ENCODE measurements around the gene LRRC66. TPM values are rescaled to one million over a fixed set of nuclear protein-coding genes. Genes with fewer than 3 reads are reported as not detected.

The LRRC66 gene
- total RNA-seq, 1 donor from 2014 or later: 1.3 TPM

DNA sequence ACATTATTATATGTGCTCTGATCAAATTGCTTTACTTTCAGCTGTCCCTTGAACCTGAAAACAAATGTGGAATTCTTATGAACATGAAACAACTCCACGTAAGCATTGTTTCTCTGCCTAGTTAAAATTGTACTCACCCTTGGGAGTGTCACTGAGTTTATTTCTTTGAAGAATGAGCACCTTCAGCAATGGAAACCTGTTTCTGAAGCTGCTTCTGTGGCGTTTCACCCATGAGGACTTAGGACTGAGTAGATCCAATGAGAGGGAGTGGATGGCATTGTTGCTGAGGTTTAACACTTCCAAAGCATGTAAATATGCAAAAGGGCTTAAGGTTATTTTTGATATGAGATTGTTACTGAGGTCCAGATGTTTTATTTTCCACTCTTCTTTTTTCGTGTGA is 3.2 kb downstream of the LRRC66 start:
- TF ChIP-seq, protein P1, sequence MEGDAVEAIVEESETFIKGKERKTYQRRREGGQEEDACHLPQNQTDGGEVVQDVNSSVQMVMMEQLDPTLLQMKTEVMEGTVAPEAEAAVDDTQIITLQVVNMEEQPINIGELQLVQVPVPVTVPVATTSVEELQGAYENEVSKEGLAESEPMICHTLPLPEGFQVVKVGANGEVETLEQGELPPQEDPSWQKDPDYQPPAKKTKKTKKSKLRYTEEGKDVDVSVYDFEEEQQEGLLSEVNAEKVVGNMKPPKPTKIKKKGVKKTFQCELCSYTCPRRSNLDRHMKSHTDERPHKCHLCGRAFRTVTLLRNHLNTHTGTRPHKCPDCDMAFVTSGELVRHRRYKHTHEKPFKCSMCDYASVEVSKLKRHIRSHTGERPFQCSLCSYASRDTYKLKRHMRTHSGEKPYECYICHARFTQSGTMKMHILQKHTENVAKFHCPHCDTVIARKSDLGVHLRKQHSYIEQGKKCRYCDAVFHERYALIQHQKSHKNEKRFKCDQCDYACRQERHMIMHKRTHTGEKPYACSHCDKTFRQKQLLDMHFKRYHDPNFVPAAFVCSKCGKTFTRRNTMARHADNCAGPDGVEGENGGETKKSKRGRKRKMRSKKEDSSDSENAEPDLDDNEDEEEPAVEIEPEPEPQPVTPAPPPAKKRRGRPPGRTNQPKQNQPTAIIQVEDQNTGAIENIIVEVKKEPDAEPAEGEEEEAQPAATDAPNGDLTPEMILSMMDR (IDR thresholded peaks at IDR 0.05; ENCODE audit: unreplicated experiment): no peak
- Mint-ChIP-seq H3K4me1 (ENCODE audit: unreplicated experiment) (no peaks in the 10 kb centered on the region), H3K27me3 (ENCODE audit: unreplicated experiment) (peaks cover 2% of the 10 kb centered on the region), H3K9me3 (ENCODE audit: unreplicated experiment) (no peaks in the 10 kb centered on the region), H3K36me3 (ENCODE audit: low read depth, unreplicated experiment) (peaks cover 2% of the 10 kb centered on the region), H3K27ac (ENCODE audit: unreplicated experiment) (no peak overlapping the region), H3K4me3 (ENCODE audit: unreplicated experiment) (no peak overlapping the region)
- DNase-seq (ENCODE audit: low spot score): no peak

DNA sequence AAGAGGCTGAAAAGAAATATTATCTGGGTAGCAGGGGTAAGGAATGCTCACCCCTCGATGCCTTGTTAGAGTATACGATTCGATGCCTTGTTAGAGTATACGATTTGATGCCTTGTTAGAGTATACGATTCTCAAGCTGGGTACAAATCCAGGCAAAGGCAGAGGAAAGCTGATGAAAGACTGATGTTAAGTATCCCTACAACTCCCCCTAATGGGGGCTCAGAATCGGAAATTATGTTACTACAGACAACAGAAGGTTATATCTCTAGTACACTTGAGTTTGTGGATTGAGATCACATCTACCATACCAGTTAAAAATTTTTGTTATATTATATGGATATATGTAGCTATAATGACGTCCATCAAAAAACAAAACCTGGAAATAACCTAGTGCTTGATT is 4.8 kb downstream of the LRRC66 start:
- Mint-ChIP-seq H3K27me3 (ENCODE audit: unreplicated experiment) (peaks cover 2% of the 10 kb centered on the region), H3K4me3 (ENCODE audit: unreplicated experiment) (no peak overlapping the region), H3K36me3 (ENCODE audit: low read depth, unreplicated experiment) (peaks cover 2% of the 10 kb centered on the region), H3K4me1 (ENCODE audit: unreplicated experiment) (no peaks in the 10 kb centered on the region), H3K27ac (ENCODE audit: unreplicated experiment) (no peak overlapping the region), H3K9me3 (ENCODE audit: unreplicated experiment) (no peaks in the 10 kb centered on the region)
- TF ChIP-seq, protein P1 (IDR thresholded peaks at IDR 0.05; ENCODE audit: unreplicated experiment): no peak
- DNase-seq (ENCODE audit: low spot score): no peak

DNA sequence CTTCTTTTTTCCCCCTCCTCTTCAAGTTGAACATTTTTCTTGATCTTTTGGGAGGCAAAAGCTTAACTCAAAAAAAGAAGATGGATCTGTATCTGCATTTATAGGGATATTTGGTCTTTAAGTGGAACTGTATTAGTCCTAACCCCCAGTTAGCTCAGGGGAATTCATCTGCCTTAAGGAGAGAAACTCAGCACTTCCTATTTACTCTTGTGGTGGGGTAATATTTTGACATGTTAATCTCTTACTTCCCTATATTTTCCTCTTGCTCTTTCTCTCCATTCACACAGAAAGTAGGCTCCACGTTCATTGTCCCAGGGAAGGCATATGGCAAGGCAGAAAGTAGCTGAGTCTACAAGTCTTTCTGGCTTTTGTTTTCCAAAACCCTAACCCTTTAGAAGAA is 5.3 kb downstream of the LRRC66 start:
- no peak for DNase-seq (ENCODE audit: low spot score)
- Mint-ChIP-seq H3K9me3 (ENCODE audit: unreplicated experiment) (no peaks in the 10 kb centered on the region), H3K4me1 (ENCODE audit: unreplicated experiment) (no peaks in the 10 kb centered on the region), H3K4me3 (ENCODE audit: unreplicated experiment) (no peak overlapping the region), H3K36me3 (ENCODE audit: low read depth, unreplicated experiment) (no peaks in the 10 kb centered on the region), H3K27me3 (ENCODE audit: unreplicated experiment) (peaks cover 2% of the 10 kb centered on the region), H3K27ac (ENCODE audit: unreplicated experiment) (no peak overlapping the region)
- TF ChIP-seq, protein P1 (IDR thresholded peaks at IDR 0.05; ENCODE audit: unreplicated experiment): no peak

DNA sequence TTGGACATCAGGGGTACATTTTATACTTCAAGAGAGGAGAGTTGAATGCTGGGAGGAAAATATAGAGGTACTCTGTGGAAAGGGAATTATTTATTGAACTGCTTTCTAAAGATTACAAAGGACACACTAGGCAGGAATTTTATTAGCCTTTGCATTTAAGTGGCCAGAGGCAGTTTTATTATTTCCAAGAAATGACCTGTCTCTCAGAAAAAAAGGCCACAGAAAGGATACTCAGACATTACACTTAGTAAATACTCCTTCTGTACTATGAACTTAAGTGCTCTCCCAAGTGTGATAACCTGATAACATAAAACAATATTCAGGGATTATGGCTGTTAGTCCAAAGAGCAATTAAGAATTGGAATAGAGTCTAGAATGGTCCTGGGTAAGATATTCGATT is 7.5 kb downstream of the LRRC66 start:
- no peaks in the 10 kb centered on the region for H3K4me1 Mint-ChIP-seq (ENCODE audit: unreplicated experiment)
- H3K27ac Mint-ChIP-seq (ENCODE audit: unreplicated experiment): no peak overlapping the region
- TF ChIP-seq, protein P1 (IDR thresholded peaks at IDR 0.05; ENCODE audit: unreplicated experiment): no peak
- no peak for DNase-seq (ENCODE audit: low spot score)
- no peak overlapping the region for H3K4me3 Mint-ChIP-seq (ENCODE audit: unreplicated experiment)
- H3K27me3 Mint-ChIP-seq (ENCODE audit: unreplicated experiment): peaks cover 2% of the 10 kb centered on the region
- H3K9me3 Mint-ChIP-seq (ENCODE audit: unreplicated experiment): no peaks in the 10 kb centered on the region
- no peaks in the 10 kb centered on the region for H3K36me3 Mint-ChIP-seq (ENCODE audit: low read depth, unreplicated experiment)

DNA sequence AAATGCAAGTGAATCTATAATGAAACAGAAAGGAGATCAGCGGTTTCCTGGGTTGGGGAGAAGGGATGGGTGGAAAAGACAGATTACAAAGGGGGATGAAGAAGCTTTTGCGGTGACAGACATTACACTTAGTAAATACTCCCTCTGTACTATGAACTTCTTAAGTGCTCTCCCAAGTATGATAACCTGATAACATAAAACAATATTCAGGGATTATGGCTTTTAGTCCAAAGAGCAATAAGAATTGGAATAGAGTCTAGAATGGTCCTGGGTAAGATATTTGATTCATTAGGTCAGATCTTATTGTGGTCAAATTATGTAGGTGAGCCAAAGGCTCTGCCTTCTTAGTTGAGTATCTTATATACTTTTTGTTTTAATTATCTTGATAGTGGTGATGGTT is 9.2 kb downstream of the LRRC66 start:
- H3K36me3 Mint-ChIP-seq (ENCODE audit: low read depth, unreplicated experiment): no peaks in the 10 kb centered on the region
- H3K9me3 Mint-ChIP-seq (ENCODE audit: unreplicated experiment): no peaks in the 10 kb centered on the region
- TF ChIP-seq, protein P1 (IDR thresholded peaks at IDR 0.05; ENCODE audit: unreplicated experiment): no peak
- no peaks in the 10 kb centered on the region for H3K4me1 Mint-ChIP-seq (ENCODE audit: unreplicated experiment)
- H3K27ac Mint-ChIP-seq (ENCODE audit: unreplicated experiment): no peak overlapping the region
- H3K27me3 Mint-ChIP-seq (ENCODE audit: unreplicated experiment): peaks cover 2% of the 10 kb centered on the region
- DNase-seq (ENCODE audit: low spot score): no peak
- H3K4me3 Mint-ChIP-seq (ENCODE audit: unreplicated experiment): no peak overlapping the region
